HG02970 (cell line): ENCODE measurements around the gene KLHDC10.
"Not testable (repeated sequence)": the region's sequence is repeated elsewhere in the genome, so short reads cannot be mapped to it uniquely, and the experiment has no call there.

Experiments
- ATAC-seq: cut with Tn5 transposase; IDR thresholded peaks from one replicate; pipeline ENCODE4 v1.9.1; 2021; ENCODE audit warnings: mild to moderate bottlenecking, moderate library complexity, moderate number of reproducible peaks; ENCODE audit not compliant: unreplicated experiment, low FRiP score

The KLHDC10 gene

GRCh38 chr7:130113887-130114286 lies 43.6 kb downstream of the KLHDC10 start:
- ATAC-seq: no peak

- no peak for ATAC-seq
Observed at GRCh38 chr7:130114374-130114773, 44.0 kb downstream of the KLHDC10 start.

- ATAC-seq: no peak
Observed at GRCh38 chr7:130114776-130115175, 44.4 kb downstream of the KLHDC10 start.

GRCh38 chr7:130118294-130118693 lies 48.0 kb downstream of the KLHDC10 start:
- ATAC-seq: no peak

- ATAC-seq: no peak
Observed at GRCh38 chr7:130118801-130119200, 48.5 kb downstream of the KLHDC10 start.

GRCh38 chr7:130123501-130123900 lies 53.2 kb downstream of the KLHDC10 start:
- ATAC-seq: no peak

GRCh38 chr7:130124711-130125110 lies 54.4 kb downstream of the KLHDC10 start:
- ATAC-seq: no peak

GRCh38 chr7:130126840-130127239 lies 56.5 kb downstream of the KLHDC10 start:
- not testable (repeated sequence) for ATAC-seq

GRCh38 chr7:130127404-130127803 lies 57.1 kb downstream of the KLHDC10 start:
- ATAC-seq: no peak

GRCh38 chr7:130127821-130128317 lies 57.5 kb downstream of the KLHDC10 start:
- ATAC-seq: no peak

GRCh38 chr7:130129011-130129411 lies 58.7 kb downstream of the KLHDC10 start:
- no peak for ATAC-seq

GRCh38 chr7:130131191-130131834 lies 61.0 kb downstream of the KLHDC10 start:
- no peak for ATAC-seq

GRCh38 chr7:130131964-130132875 lies 61.9 kb downstream of the KLHDC10 start:
- no peak for ATAC-seq

- no peak for ATAC-seq
Observed at GRCh38 chr7:130133029-130133782, 62.9 kb downstream of the KLHDC10 start.

- ATAC-seq: no peak
Observed at GRCh38 chr7:130134106-130134636, 63.8 kb downstream of the KLHDC10 start.

- no peak for ATAC-seq
Observed at GRCh38 chr7:130134726-130135125, 64.4 kb downstream of the KLHDC10 start.

GRCh38 chr7:130135208-130136205 lies 65.2 kb downstream of the KLHDC10 start:
- no peak for ATAC-seq

GRCh38 chr7:130136579-130137167 lies 66.3 kb downstream of the KLHDC10 start:
- no peak for ATAC-seq

- no peak for ATAC-seq
Observed at GRCh38 chr7:130137207-130137606, 66.9 kb downstream of the KLHDC10 start.
